Panc1 (cell line): ENCODE data around the gene FZD1. TPM values are rescaled to one million over a fixed set of nuclear protein-coding genes. Genes with fewer than 3 reads are reported as not detected.

Experiments used
- ATAC-seq: fragments of 200-7000 bp; cut with Tn5 transposase; 2 replicates; pipeline ENCODE4 v1.9.1; 2020; ENCODE audit warnings: mild to moderate bottlenecking, moderate library complexity
- BruUV-seq: library from RNA; stranded (reverse); fragments of 400-500 nt; replicated peaks from 2 replicates; lab custom pipeline; 2021; lab: Mats Ljungman, UMichigan
- CTCF ChIA-PET: fragments of 300-600 bp; sonication (Branson Sonifier 250); formaldehyde crosslinking; loops from one replicate; lab custom pipeline; 2022; ENCODE audit warnings: antibody characterized with exemption; lab: Charles Lee
- POLR2A ChIA-PET: fragments of 300-600 bp; sonication (Branson Sonifier 250); formaldehyde crosslinking; loops from one replicate; lab custom pipeline; 2022; ENCODE audit warnings: antibody characterized with exemption; lab: Charles Lee
- DNase-seq: peaks from one replicate; pipeline ENCODE4 v3.0.0-alpha.2; 2010; ENCODE audit warnings: low read depth, low spot score
- H3K27ac ChIP-seq: 2 replicates; pipeline ENCODE4 v1.5.1; 2011; ENCODE audit warnings: mild to moderate bottlenecking, low read length, inconsistent platforms
- H3K27me3 ChIP-seq: fragments of 200-500 bp; sonication (Bioruptor generic); 2 replicates; pipeline ENCODE4 v1.6.0; 2014; ENCODE audit warnings: low read length, inconsistent platforms; ENCODE audit not compliant: control insufficient read depth, insufficient read depth
- H3K36me3 ChIP-seq: fragments of 200-500 bp; sonication (Bioruptor generic); 2 replicates; pipeline ENCODE4 v1.5.1; 2014; ENCODE audit warnings: inconsistent platforms, mild to moderate bottlenecking, low read length, moderate library complexity; ENCODE audit not compliant: control insufficient read depth, insufficient read depth
- H3K4me1 ChIP-seq: 2 replicates; pipeline ENCODE4 v1.5.1; 2011; ENCODE audit warnings: inconsistent platforms, mild to moderate bottlenecking, low read length, moderate library complexity; ENCODE audit not compliant: control insufficient read depth, insufficient read depth
- H3K4me3 ChIP-seq, 2 experiments: 2 replicates each; pipeline ENCODE4 v1.5.1; 2011 to 2012; ENCODE audit warnings: low read depth in 2 of 2, low read length in 2 of 2, mild to moderate bottlenecking in 2 of 2, inconsistent platforms in 1 of 2, moderate library complexity in 1 of 2
- H3K9me3 ChIP-seq: fragments of 200-500 bp; sonication (Bioruptor generic); 2 replicates; pipeline ENCODE4 v1.5.1; 2014; ENCODE audit warnings: low read depth, mild to moderate bottlenecking, inconsistent platforms, low read length, moderate library complexity; ENCODE audit not compliant: control insufficient read depth, insufficient read depth
- POLR2AphosphoS5 ChIP-seq: IDR thresholded peaks from 2 replicates; pipeline ENCODE4 v1.6.1; 2012; ENCODE audit warnings: mild to moderate bottlenecking, low read depth, low read length, moderate library complexity
- SIN3A ChIP-seq: IDR thresholded peaks from 2 replicates; pipeline ENCODE4 v1.6.1; 2012; ENCODE audit warnings: low read depth, mild to moderate bottlenecking, low read length, moderate library complexity, borderline replicate concordance; ENCODE audit not compliant: insufficient read depth
- TCF7L2 ChIP-seq: IDR thresholded peaks from 2 replicates; pipeline ENCODE4 v1.6.1; 2011; ENCODE audit warnings: mild to moderate bottlenecking, low read depth, low read length, inconsistent platforms
- in situ Hi-C: cut with HindIII; loops from 2 replicates; pipeline ENCODE4 v1.10.0; 2016; ENCODE audit warnings: low sequenced_read_pairs, low pct_unique_long_range_greater_than_20kb
- intact Hi-C: fragments of 100-400 bp; cut with micrococcal nuclease; formaldehyde crosslinking; loops from one replicate; pipeline ENCODE4 v1.10.0; 2022; ENCODE audit not compliant: unreplicated experiment
- total RNA-seq: library from RNA; stranded (reverse); gene quantifications from one replicate; pipeline ENCODE4 v1.2.1, GENCODE V29; 2021; ENCODE audit not compliant: unreplicated experiment
- TF ChIP-seq, protein P1 (sequence below): fragments of 450-650 bp; IDR thresholded peaks from 2 replicates; pipeline ENCODE4 v1.5.1; 2017; ENCODE audit warnings: mild to moderate bottlenecking
- TF ChIP-seq, protein P2 (sequence below), 2 experiments: IDR thresholded peaks; 2 replicates each; pipeline ENCODE4 v1.6.1; 2011 to 2012; ENCODE audit warnings: low read depth in 2 of 2, control low read depth in 1 of 2, low read length in 1 of 2, mild to moderate bottlenecking in 1 of 2, moderate library complexity in 1 of 2; ENCODE audit not compliant: insufficient read depth in 1 of 2

The FZD1 gene
- total RNA-seq, 1 experiment from 2014 or later = 1.8 TPM

DNA sequence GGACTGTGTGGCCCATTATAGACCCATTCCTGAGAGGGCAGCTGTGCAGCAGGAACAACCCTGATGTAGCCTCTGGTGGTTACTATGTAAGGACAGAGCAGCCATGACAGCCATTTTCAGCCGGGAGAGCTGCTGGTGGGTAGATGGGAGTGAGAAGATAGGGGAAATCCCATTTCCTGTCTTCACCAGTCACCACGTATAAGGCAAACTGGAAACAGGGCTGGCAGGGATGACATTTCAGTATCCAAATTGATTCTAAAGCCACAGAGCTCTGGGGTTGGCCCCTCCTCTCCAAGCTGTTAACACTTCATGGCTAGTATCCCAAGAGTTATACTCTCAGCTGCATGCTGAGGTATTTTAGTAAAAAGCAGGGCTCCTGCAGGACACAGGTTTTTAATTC, 15.2 kb upstream of the FZD1 start:
- POLR2A ChIA-PET = no interaction called here
- H3K9me3 ChIP-seq = no peaks in the 10 kb centered on the region
- in situ Hi-C loops = no loop called here
- intact Hi-C loops = no loop called here
- no TSS peak for BruUV-seq
- no peaks in the 10 kb centered on the region for H3K36me3 ChIP-seq
- no peak overlapping the region for H3K27ac ChIP-seq
- no peaks in the 10 kb centered on the region for H3K27me3 ChIP-seq
- DNase-seq = no peak
- no peak for ATAC-seq
- no peak overlapping the region for H3K4me3 ChIP-seq
- H3K4me1 ChIP-seq = no peaks in the 10 kb centered on the region
- CTCF ChIA-PET = no interaction called here
- TF ChIP-seq, protein P1, sequence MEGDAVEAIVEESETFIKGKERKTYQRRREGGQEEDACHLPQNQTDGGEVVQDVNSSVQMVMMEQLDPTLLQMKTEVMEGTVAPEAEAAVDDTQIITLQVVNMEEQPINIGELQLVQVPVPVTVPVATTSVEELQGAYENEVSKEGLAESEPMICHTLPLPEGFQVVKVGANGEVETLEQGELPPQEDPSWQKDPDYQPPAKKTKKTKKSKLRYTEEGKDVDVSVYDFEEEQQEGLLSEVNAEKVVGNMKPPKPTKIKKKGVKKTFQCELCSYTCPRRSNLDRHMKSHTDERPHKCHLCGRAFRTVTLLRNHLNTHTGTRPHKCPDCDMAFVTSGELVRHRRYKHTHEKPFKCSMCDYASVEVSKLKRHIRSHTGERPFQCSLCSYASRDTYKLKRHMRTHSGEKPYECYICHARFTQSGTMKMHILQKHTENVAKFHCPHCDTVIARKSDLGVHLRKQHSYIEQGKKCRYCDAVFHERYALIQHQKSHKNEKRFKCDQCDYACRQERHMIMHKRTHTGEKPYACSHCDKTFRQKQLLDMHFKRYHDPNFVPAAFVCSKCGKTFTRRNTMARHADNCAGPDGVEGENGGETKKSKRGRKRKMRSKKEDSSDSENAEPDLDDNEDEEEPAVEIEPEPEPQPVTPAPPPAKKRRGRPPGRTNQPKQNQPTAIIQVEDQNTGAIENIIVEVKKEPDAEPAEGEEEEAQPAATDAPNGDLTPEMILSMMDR = no peak
- TF ChIP-seq TCF7L2 = no peak
- TF ChIP-seq, protein P2, sequence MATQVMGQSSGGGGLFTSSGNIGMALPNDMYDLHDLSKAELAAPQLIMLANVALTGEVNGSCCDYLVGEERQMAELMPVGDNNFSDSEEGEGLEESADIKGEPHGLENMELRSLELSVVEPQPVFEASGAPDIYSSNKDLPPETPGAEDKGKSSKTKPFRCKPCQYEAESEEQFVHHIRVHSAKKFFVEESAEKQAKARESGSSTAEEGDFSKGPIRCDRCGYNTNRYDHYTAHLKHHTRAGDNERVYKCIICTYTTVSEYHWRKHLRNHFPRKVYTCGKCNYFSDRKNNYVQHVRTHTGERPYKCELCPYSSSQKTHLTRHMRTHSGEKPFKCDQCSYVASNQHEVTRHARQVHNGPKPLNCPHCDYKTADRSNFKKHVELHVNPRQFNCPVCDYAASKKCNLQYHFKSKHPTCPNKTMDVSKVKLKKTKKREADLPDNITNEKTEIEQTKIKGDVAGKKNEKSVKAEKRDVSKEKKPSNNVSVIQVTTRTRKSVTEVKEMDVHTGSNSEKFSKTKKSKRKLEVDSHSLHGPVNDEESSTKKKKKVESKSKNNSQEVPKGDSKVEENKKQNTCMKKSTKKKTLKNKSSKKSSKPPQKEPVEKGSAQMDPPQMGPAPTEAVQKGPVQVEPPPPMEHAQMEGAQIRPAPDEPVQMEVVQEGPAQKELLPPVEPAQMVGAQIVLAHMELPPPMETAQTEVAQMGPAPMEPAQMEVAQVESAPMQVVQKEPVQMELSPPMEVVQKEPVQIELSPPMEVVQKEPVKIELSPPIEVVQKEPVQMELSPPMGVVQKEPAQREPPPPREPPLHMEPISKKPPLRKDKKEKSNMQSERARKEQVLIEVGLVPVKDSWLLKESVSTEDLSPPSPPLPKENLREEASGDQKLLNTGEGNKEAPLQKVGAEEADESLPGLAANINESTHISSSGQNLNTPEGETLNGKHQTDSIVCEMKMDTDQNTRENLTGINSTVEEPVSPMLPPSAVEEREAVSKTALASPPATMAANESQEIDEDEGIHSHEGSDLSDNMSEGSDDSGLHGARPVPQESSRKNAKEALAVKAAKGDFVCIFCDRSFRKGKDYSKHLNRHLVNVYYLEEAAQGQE (IDR thresholded peaks at IDR 0.05; ENCODE audit: insufficient read depth in 1 of 2, low read depth in 2 of 2, low read length in 1 of 2) = no peak
- TF ChIP-seq SIN3A = no peak
- no peak for TF ChIP-seq POLR2AphosphoS5

DNA sequence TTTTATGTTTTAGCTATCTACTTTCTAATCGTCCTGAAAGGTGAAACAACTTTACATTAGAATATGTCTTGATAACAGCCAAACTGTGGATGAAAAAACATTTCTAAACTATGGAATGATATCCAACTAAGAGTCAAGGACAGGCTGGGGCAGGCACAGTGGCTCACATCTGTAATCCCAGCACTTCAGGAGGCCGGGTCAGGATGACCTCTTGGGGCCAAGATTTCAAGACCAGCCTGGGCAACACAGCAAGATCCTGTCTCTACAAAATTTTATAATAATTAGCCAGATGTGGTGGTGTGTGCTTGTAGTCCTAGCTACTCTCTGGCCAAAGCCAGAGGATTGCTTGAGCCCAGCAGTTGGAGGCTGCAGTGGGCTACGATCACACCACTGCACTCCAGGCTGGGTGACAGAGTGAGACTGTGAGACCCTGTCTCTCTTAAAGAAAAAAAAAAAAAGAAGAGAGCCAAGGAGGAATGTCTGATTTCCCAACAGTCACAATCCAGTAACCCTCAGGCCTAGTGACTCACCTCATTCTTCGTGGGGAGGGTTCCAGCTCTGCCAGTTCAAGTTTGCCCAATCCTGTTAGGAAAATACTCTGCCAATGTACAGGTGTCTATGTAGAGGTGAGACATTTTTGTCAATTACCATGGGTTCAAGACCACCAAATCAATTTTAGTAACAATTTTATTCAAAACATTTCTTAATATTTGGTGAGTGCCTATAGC, 14.6 kb upstream of the FZD1 start:
- DNase-seq (no peak), ATAC-seq (no peak)
- H3K27me3 ChIP-seq = no peaks in the 10 kb centered on the region
- H3K36me3 ChIP-seq = no peaks in the 10 kb centered on the region
- POLR2A ChIA-PET = no interaction called here
- in situ Hi-C loops = no loop called here
- BruUV-seq = no TSS peak
- no peak overlapping the region for H3K4me3 ChIP-seq
- TF ChIP-seq TCF7L2 (no peak), SIN3A (no peak), POLR2AphosphoS5 (no peak)
- TF ChIP-seq, protein P2 (IDR thresholded peaks at IDR 0.05; ENCODE audit: insufficient read depth in 1 of 2, low read depth in 2 of 2, low read length in 1 of 2) = no peak
- TF ChIP-seq, protein P1 = no peak
- no peaks in the 10 kb centered on the region for H3K4me1 ChIP-seq
- H3K9me3 ChIP-seq = no peaks in the 10 kb centered on the region
- CTCF ChIA-PET = no interaction called here
- intact Hi-C loops = no loop called here
- H3K27ac ChIP-seq = no peak overlapping the region
